DND-41 (cell line): ENCODE measurements around the gene CATSPERD.

ENCODE experiments used
- ATAC-seq: fragments of 200-7000 bp; cut with Tn5 transposase; 3 replicates; pipeline ENCODE4 v1.9.1; 2021; ENCODE audit warnings: low read depth; ENCODE audit not compliant: insufficient read depth
- DNase-seq: peaks from one replicate; pipeline ENCODE4 v3.0.0-alpha.2; 2020
- H2AFZ ChIP-seq: 2 replicates; pipeline ENCODE4 v1.6.0; 2012; ENCODE audit warnings: low read depth, low read length
- H3K27ac ChIP-seq: 2 replicates; pipeline ENCODE4 v1.5.1; 2012; ENCODE audit warnings: low read length, inconsistent platforms
- H3K27me3 ChIP-seq: fragments of 200-600 bp; sonication (generic); 2 replicates; pipeline ENCODE4 v1.6.0; 2012; ENCODE audit warnings: low read length, mild to moderate bottlenecking, inconsistent platforms; ENCODE audit not compliant: insufficient read depth, poor library complexity
- H3K36me3 ChIP-seq: 2 replicates; pipeline ENCODE4 v1.5.1; 2012; ENCODE audit warnings: low read length, inconsistent platforms; ENCODE audit not compliant: insufficient read depth
- H3K4me1 ChIP-seq: 2 replicates; pipeline ENCODE4 v1.5.1; 2012; ENCODE audit warnings: mild to moderate bottlenecking, low read length; ENCODE audit not compliant: insufficient read depth
- H3K4me2 ChIP-seq: 2 replicates; pipeline ENCODE4 v1.6.0; 2012; ENCODE audit warnings: mild to moderate bottlenecking, moderate library complexity, low read length, inconsistent platforms; ENCODE audit not compliant: insufficient read depth
- H3K4me3 ChIP-seq, 2 experiments: fragments of 200-600 bp in 1 of 2; shearing (Covaris generic) in 1 of 2; 2 replicates each; pipeline ENCODE4 v1.5.1; 2012 to 2016; ENCODE audit warnings: inconsistent platforms in 2 of 2, low read length in 2 of 2, mild to moderate bottlenecking in 2 of 2, low read depth in 1 of 2, moderate library complexity in 1 of 2
- H3K79me2 ChIP-seq: 2 replicates; pipeline ENCODE4 v1.6.0; 2012; ENCODE audit warnings: low read length, inconsistent platforms; ENCODE audit not compliant: insufficient read depth
- H3K9ac ChIP-seq: 2 replicates; pipeline ENCODE4 v1.6.0; 2012; ENCODE audit warnings: low read depth, mild to moderate bottlenecking, inconsistent platforms, low read length, moderate library complexity
- H3K9me3 ChIP-seq: 2 replicates; pipeline ENCODE4 v1.5.1; 2012; ENCODE audit warnings: low read length, moderate library complexity, mild to moderate bottlenecking, inconsistent platforms; ENCODE audit not compliant: insufficient read depth, severe bottlenecking
- H4K20me1 ChIP-seq: 2 replicates; pipeline ENCODE4 v1.6.0; 2012; ENCODE audit warnings: low read length; ENCODE audit not compliant: insufficient read depth
- CTCF ChIP-seq: IDR thresholded peaks from 2 replicates; pipeline ENCODE4 v1.5.1; 2012; ENCODE audit warnings: borderline replicate concordance, low read length, moderate library complexity, mild to moderate bottlenecking; ENCODE audit not compliant: poor library complexity, severe bottlenecking; ENCODE audit errors: extremely low read depth
- EZH2 ChIP-seq: IDR thresholded peaks from 3 replicates; pipeline ENCODE4 v1.6.1; 2012; ENCODE audit warnings: borderline replicate concordance, low read depth, mild to moderate bottlenecking, moderate library complexity, low read length, inconsistent platforms; ENCODE audit not compliant: severe bottlenecking

The CATSPERD gene

GRCh38 chr19:5749505-5749904 lies 29.1 kb downstream of the CATSPERD start:
- no peaks in the 10 kb centered on the region for H3K79me2 ChIP-seq
- no peak overlapping the region for H3K4me3 ChIP-seq
- no peak overlapping the region for H3K4me2 ChIP-seq
- no peaks in the 10 kb centered on the region for H3K4me1 ChIP-seq
- no peaks in the 10 kb centered on the region for H3K9me3 ChIP-seq
- H3K27ac ChIP-seq = no peak overlapping the region
- TF ChIP-seq CTCF (no peak), EZH2 (no peak)
- H2AFZ ChIP-seq = no peak overlapping the region
- no peaks in the 10 kb centered on the region for H3K27me3 ChIP-seq
- no peaks in the 10 kb centered on the region for H3K36me3 ChIP-seq
- H3K9ac ChIP-seq = no peak overlapping the region
- ATAC-seq (no peak), DNase-seq (no peak)
- H4K20me1 ChIP-seq = no peaks in the 10 kb centered on the region

DNA sequence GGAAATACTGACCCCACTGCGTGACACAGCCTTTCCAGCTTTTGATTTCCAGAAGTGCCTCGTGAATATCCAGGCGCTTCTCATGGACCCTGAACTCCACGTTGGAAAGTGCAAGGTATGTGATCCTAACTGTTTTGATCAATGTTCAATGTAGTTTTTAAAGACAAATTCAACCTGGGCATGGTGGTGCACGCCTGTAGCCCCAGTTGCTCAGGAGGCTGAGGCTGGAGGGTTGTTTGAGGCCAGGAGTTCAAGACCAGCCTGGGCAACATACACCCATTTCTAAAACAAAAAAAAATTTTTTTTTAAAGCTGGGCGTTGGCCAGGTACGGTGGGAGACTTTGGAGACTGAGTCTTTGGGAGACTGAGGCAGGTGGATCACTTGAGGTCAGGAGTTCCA lies 31.3 kb downstream of the CATSPERD start:
- no peak overlapping the region for H3K4me3 ChIP-seq
- no peak for DNase-seq
- no peak overlapping the region for H3K27ac ChIP-seq
- no peak overlapping the region for H2AFZ ChIP-seq
- no peak overlapping the region for H3K4me2 ChIP-seq
- H3K9ac ChIP-seq = no peak overlapping the region
- H3K27me3 ChIP-seq = no peaks in the 10 kb centered on the region
- no peaks in the 10 kb centered on the region for H3K79me2 ChIP-seq
- H3K4me1 ChIP-seq = no peaks in the 10 kb centered on the region
- H3K9me3 ChIP-seq = no peaks in the 10 kb centered on the region
- H3K36me3 ChIP-seq = no peaks in the 10 kb centered on the region
- TF ChIP-seq CTCF = no peak
- no peak for TF ChIP-seq EZH2
- ATAC-seq = no peak
- no peaks in the 10 kb centered on the region for H4K20me1 ChIP-seq

- no peaks in the 10 kb centered on the region for H4K20me1 ChIP-seq
- DNase-seq (no peak), ATAC-seq (no peak)
- H2AFZ ChIP-seq = no peak overlapping the region
- no peak overlapping the region for H3K27ac ChIP-seq
- H3K36me3 ChIP-seq = no peaks in the 10 kb centered on the region
- H3K79me2 ChIP-seq = no peaks in the 10 kb centered on the region
- no peaks in the 10 kb centered on the region for H3K9me3 ChIP-seq
- TF ChIP-seq EZH2 (no peak), CTCF (no peak)
- no peak overlapping the region for H3K9ac ChIP-seq
- no peak overlapping the region for H3K4me3 ChIP-seq
- no peaks in the 10 kb centered on the region for H3K27me3 ChIP-seq
- no peak overlapping the region for H3K4me2 ChIP-seq
- no peaks in the 10 kb centered on the region for H3K4me1 ChIP-seq
Observed at GRCh38 chr19:5753743-5754142, 33.3 kb downstream of the CATSPERD start.
